Smooth muscle cell of the brain vasculature (primary cell): ENCODE measurements around the gene CPA4.

ENCODE experiments used
- DNase-seq: peaks from one replicate; pipeline ENCODE4 v3.0.0-alpha.2; 2012; ENCODE audit warnings: low read depth, low spot score

Gene CPA4

DNA sequence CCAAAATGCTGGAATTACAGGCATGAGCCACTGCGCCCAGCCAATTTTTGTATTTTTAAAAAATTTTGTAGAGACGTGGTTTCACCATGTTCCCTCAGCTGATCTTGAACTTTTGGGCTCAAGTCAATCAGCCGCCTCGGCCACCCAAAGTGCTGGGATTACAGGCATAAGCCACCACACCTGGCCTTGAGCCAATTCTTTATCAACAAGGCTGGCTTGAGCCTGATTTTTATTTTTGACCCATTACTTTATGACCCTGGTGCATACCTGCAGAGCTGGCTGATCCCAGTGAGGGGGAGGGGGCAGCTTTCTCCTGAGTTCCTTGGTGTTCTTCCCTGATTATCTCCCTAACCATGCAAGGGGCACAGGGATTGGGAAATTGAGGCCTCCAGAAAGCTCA, 71.5 kb downstream of the CPA4 start:
- no peak for DNase-seq

DNA sequence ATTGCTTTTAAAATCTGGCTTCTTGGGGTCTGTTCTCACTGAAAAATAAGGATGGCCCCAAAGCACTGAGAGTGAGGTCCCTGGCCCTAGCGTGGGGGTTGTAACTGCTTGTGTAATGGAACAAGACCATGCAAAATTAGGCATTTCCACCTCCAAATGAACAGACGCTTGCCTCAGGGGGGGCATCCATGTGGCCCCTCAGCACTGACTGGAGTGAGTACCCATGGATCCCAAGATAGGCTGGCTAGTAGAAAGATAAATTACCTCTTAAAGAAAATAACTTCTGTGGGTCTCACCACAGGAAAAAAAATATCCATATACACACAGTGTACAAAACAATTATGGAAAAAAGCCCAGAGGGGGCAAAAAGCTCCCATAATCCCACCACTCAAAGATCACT, 72.1 kb downstream of the CPA4 start:
- DNase-seq, result no peak

DNA sequence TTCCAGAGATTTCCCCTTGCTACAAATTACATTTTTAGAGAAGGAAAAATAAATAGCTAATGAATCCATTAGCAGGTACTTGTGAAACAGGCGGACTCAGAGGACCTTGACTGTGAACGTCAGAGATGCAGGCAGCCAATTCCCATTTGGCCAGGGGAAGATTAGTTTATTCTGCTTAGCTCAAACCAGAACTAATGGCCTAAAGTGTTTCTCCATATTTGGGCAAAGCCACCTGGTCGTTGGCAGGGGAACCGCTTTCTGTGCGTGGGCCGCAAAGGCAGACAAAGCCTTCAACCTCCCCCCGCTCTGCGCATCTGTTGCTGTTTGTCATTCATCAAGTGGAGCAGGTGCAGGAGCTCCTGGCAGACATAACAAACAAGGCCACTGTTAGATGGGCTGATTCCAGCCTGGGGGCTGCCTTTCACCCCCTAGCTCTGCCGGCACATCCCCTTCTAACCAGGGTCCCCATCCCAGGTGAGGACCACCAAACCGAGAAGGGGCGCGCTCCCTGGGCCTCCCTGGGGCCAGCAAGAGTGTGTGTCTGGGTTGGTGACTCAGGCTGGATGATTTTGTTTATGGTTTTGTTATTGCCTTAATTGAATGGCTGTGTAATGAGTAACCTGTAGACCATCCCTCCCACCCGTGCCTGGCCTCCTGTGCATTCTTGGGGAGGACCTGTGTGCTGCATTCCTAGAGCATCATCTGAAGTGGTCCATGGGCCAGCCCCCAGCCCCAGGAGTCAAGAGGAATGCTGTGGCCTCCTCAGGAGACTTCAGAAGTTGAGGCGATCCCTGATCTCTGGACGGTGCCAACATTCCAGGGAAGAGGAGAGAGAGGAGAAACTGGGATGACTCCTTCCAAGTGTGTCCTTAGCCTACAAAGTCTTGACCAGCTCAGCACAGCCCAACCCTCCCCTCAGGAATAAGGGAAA, 72.8 kb downstream of the CPA4 start:
- no peak for DNase-seq

DNA sequence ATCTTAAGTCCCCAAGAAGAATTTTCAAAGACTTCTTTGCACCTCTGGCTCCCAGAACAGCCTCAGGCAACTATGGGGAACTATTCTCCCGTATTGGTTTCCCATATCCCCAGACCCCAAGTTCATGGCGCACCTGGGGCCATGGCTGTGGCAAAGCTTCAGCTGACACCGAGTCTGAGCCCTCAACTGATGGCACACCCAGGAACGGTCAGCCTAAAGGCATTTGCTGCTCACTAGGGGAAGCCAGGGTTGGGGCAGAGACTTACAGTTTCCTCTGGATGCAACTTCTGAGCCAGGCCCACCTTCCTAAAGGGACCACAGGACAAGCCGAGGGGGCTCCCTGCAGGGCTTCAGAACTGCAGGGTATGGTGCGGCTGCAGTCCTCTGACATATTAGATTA, 73.6 kb downstream of the CPA4 start:
- DNase-seq, result no peak

DNA sequence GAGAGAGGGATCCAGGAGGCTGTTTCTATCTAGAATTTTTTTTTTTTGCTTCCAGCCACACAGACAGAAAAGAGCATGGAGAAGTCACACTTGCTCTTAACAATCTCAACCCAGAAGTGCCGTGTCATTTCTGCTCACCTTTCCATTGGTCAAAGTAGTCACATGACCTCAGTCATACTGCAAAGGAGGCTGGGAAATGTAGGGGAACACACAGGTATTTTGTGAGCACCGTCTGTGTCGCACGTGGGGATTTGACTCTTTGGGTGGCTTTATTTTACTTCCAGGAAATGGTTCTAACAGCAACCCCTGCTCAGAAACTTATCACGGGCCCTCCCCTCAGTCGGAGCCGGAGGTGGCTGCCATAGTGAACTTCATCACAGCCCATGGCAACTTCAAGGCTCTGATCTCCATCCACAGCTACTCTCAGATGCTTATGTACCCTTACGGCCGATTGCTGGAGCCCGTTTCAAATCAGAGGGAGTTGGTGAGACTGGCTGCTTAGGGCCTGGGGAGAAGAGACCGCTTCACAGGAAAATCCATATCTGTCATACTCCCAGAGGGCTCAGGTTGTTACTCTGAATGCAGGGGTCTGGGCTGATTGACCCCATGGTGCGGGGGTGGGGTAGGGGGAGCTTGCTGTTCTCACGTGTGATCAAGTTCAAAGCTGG, 74.3 kb downstream of the CPA4 start:
- no peak for DNase-seq

DNA sequence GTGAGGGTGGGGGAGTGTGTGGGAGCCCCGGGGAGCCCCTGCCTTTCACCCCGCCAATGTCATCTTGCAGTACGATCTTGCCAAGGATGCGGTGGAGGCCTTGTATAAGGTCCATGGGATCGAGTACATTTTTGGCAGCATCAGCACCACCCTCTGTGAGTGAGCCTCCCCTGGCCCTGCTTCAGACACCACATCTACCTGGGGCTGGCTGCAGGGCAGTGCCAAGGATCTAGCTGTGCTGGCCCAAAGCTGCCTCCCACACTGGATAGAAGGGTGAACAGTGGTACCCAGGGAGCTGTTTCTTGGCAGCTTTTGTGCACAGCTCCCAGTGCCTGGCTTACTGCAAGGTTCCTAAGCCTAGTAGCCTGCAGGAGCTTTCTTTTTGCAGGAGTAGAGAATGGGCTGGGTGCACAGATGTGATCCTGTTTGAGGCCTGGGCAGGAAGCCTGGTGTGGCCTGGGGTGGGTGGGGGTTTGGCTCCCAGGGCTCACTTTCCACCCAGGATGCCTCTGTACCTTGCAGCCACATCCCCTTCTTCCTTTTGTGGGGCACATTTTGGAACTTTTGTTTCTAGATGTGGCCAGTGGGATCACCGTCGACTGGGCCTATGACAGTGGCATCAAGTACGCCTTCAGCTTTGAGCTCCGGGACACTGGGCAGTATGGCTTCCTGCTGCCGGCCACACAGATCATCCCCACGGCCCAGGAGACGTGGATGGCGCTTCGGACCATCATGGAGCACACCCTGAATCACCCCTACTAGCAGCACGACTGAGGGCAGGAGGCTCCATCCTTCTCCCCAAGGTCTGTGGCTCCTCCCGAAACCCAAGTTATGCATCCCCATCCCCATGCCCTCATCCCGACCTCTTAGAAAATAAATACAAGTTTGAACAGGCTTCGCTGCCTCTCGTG, 75.1 kb downstream of the CPA4 start:
- DNase-seq, result no peak

DNA sequence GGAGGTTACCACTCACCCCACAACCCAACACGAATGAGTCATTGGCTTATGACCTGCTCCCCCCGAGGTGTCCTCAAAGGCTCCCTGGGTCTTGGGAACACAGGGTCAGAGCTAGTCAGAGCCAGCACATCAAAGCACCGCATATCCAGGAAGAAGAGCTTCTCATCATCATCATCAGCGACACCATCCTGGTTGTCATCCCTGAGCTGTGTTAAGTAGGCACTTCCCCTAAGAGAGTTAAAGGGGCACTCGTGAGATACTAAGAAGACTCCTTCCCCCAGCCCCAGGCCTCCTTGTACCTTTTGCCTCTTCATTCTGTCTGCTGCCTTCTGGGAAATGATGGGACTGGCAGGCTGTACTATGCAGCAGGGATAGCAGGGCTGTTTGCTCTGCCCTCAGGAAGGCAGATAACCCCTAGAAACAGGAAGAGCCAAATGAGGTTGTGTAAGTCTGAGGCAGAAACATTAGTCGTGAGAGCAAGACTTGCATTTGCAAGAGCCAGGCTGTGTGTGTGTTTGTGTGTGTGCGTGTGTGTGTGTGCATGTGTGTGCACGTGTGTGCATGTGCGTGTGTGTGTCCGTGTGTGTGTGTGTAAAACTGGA, 76.2 kb downstream of the CPA4 start:
- DNase-seq, result no peak

DNA sequence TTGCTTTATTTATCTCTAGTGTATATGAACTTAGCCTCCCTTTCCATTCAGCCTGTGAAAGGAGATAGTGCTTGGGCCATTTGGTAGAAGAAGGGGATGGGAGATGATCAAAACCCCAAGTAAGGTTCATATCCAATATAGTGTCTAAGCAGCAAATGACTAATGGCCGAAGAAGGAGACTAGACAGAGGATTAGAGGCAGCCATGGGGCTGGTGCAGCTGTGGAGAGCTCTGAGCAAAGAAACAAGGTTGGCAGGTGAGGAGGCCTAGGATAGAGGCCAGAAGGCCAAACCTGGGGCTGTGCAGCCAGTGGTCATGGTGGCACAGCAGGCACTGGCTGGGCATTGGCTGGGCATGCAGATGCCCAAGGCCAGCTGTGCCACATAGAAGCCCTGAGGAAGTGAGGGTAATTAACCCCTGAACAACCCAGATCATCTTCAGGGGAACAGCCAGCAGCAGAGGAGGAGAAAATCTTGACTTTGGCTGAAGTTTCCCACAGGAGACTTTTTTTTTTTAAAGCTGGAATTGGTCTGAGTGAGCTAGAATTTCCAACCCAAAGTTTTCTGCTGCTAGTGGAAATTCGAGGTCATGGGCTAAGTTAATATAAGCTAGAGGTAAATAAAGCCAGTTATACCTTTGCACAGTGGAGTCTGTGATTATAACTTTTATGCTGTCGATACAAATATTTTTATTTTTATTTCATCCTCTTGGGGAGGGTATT, 77.0 kb downstream of the CPA4 start:
- no peak for DNase-seq

DNA sequence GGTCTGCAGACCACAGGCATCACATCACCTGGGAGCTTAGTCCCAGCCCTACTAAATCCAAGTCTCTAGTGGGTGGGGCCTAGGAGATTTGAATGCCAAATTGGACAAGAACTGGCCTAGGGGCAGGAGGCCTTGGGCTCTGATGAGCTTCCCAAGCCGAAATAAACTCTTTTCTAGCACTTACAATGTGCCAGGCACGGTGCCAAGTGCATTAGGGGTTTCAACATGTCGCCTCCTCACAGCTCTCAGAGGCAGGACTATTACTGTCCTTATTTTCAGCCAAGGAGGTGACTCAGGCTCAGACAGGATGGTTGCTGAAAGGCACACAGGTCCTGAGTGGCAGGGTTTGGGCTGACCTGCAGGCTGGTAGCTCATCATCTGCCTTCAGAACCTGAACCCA, 78.1 kb downstream of the CPA4 start:
- no peak for DNase-seq

DNA sequence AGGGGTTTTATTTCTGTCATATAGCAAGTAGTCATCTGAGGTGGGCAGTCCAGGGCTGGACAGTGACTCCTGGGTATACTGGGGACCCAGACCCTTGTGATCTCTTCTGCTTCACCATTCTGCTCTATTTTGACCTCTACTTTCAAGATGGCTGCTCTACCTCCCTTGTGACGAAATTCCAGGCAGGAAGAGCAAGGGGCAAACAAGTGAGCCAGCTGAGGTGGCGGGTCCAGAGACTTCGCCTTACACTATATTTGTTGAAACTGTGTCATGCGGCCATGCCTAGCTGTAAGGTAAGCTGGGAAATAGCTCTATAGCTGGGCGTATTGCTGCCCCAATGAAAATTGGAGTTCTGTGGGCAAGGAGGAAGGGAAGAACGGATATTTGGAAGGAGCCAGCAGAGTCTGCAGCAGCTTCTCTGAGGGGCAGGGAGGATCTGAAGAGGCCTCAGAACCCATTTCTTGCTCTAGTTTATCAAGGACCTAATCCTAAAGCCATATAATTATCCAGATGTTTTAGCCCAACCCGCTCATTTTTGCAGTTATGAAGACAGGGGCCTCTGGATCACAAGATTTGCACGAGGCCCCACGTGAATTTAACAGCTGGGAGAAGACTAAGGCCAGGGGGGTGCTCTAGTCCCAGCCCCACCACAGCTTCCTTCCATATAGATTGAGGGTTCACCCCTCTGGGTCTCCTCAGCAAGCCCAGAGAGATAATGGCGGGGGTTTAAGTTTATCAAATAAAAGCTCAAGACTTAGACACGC, 79.6 kb downstream of the CPA4 start:
- DNase-seq, result no peak
